HCT116 (cell line): ENCODE measurements around the gene GIMAP8.

Experiments used
- CEBPB ChIP-seq: IDR thresholded peaks from 2 replicates; pipeline ENCODE4 v1.6.1; 2012; ENCODE audit warnings: low read depth
- EZH2 ChIP-seq: fragments of 200-600 bp; sonication (generic); IDR thresholded peaks from 2 replicates; pipeline ENCODE4 v1.6.1; 2017; ENCODE audit warnings: antibody characterized with exemption, mixed run types
- POLR2A ChIP-seq: IDR thresholded peaks from 2 replicates; pipeline ENCODE4 v1.7.0; 2011; ENCODE audit warnings: borderline replicate concordance; ENCODE audit not compliant: insufficient read depth, insufficient read length; ENCODE audit errors: extremely low read depth
- POLR2AphosphoS5 ChIP-seq: IDR thresholded peaks from 2 replicates; pipeline ENCODE4 v1.6.1; 2011; ENCODE audit warnings: mild to moderate bottlenecking, low read depth, low read length, moderate library complexity
- RAD21 ChIP-seq: IDR thresholded peaks from 2 replicates; pipeline ENCODE4 v1.6.1; 2012; ENCODE audit warnings: low read depth, mild to moderate bottlenecking
- YY1 ChIP-seq: IDR thresholded peaks from 2 replicates; pipeline ENCODE4 v1.6.1; 2011; ENCODE audit warnings: low read length, low read depth, moderate library complexity, mild to moderate bottlenecking; ENCODE audit not compliant: insufficient replicate concordance; ENCODE audit errors: extremely low read depth
- ZNF274 ChIP-seq: fragments of 200-500 bp; sonication (Bioruptor generic); IDR thresholded peaks from 2 replicates; pipeline ENCODE4 v1.6.1; 2014; ENCODE audit warnings: mild to moderate bottlenecking, low read depth, low read length, inconsistent platforms
- TF ChIP-seq, protein P1 (sequence below), 3 experiments: fragments of 200-600 bp in 1 of 3; sonication (generic) in 1 of 3; IDR thresholded peaks in 2 of 3; conservative IDR thresholded peaks in 1 of 3; 2 replicates each; pipeline ENCODE4 v1.5.1; 2012 to 2017; ENCODE audit warnings: low read depth in 2 of 3, low read length in 2 of 3, antibody characterized with exemption in 1 of 3, borderline replicate concordance in 1 of 3, control low read depth in 1 of 3, mild to moderate bottlenecking in 1 of 3, mixed read lengths in 1 of 3, mixed run types in 1 of 3, moderate library complexity in 1 of 3; ENCODE audit not compliant: insufficient read depth in 1 of 3
- TF ChIP-seq, protein P2 (sequence below): IDR thresholded peaks from 2 replicates; pipeline ENCODE4 v1.6.1; 2011; ENCODE audit warnings: mild to moderate bottlenecking, low read length, moderate library complexity; ENCODE audit not compliant: insufficient replicate concordance; ENCODE audit errors: extremely low read depth
- TF ChIP-seq, protein P3 (sequence below): IDR thresholded peaks from 2 replicates; pipeline ENCODE4 v1.6.1; 2012; ENCODE audit warnings: low read depth

DNA sequence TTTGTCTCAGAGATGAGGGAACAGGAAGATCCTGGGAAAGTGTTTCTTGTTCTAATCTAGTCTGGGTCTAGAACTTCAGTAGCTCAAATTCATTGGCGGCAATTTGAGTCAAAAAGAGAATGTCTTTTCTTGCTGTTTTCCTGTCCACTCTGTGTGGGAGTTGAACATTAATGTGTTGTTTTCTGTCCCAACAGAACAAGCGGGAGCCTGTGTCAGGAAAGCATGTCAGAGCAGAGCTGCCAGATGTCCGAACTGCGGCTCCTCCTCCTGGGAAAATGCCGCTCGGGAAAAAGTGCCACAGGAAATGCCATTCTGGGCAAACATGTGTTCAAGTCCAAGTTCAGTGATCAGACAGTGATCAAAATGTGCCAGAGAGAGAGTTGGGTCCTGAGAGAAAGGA is 16.0 kb downstream of the GIMAP8 start:
- TF ChIP-seq POLR2AphosphoS5 = no peak
- TF ChIP-seq, protein P1, sequence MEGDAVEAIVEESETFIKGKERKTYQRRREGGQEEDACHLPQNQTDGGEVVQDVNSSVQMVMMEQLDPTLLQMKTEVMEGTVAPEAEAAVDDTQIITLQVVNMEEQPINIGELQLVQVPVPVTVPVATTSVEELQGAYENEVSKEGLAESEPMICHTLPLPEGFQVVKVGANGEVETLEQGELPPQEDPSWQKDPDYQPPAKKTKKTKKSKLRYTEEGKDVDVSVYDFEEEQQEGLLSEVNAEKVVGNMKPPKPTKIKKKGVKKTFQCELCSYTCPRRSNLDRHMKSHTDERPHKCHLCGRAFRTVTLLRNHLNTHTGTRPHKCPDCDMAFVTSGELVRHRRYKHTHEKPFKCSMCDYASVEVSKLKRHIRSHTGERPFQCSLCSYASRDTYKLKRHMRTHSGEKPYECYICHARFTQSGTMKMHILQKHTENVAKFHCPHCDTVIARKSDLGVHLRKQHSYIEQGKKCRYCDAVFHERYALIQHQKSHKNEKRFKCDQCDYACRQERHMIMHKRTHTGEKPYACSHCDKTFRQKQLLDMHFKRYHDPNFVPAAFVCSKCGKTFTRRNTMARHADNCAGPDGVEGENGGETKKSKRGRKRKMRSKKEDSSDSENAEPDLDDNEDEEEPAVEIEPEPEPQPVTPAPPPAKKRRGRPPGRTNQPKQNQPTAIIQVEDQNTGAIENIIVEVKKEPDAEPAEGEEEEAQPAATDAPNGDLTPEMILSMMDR (IDR thresholded peaks at IDR 0.05 in 2 of 3, conservative IDR thresholded peaks at IDR 0.05 in 1 of 3; ENCODE audit: borderline replicate concordance in 1 of 3, insufficient read depth in 1 of 3, low read depth in 2 of 3, low read length in 2 of 3) = no peak
- TF ChIP-seq, protein P2, sequence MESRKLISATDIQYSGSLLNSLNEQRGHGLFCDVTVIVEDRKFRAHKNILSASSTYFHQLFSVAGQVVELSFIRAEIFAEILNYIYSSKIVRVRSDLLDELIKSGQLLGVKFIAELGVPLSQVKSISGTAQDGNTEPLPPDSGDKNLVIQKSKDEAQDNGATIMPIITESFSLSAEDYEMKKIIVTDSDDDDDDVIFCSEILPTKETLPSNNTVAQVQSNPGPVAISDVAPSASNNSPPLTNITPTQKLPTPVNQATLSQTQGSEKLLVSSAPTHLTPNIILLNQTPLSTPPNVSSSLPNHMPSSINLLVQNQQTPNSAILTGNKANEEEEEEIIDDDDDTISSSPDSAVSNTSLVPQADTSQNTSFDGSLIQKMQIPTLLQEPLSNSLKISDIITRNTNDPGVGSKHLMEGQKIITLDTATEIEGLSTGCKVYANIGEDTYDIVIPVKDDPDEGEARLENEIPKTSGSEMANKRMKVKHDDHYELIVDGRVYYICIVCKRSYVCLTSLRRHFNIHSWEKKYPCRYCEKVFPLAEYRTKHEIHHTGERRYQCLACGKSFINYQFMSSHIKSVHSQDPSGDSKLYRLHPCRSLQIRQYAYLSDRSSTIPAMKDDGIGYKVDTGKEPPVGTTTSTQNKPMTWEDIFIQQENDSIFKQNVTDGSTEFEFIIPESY = no peak
- no peak for TF ChIP-seq RAD21
- TF ChIP-seq EZH2 = no peak
- no peak for TF ChIP-seq POLR2A
- no peak for TF ChIP-seq YY1
- TF ChIP-seq, protein P3, sequence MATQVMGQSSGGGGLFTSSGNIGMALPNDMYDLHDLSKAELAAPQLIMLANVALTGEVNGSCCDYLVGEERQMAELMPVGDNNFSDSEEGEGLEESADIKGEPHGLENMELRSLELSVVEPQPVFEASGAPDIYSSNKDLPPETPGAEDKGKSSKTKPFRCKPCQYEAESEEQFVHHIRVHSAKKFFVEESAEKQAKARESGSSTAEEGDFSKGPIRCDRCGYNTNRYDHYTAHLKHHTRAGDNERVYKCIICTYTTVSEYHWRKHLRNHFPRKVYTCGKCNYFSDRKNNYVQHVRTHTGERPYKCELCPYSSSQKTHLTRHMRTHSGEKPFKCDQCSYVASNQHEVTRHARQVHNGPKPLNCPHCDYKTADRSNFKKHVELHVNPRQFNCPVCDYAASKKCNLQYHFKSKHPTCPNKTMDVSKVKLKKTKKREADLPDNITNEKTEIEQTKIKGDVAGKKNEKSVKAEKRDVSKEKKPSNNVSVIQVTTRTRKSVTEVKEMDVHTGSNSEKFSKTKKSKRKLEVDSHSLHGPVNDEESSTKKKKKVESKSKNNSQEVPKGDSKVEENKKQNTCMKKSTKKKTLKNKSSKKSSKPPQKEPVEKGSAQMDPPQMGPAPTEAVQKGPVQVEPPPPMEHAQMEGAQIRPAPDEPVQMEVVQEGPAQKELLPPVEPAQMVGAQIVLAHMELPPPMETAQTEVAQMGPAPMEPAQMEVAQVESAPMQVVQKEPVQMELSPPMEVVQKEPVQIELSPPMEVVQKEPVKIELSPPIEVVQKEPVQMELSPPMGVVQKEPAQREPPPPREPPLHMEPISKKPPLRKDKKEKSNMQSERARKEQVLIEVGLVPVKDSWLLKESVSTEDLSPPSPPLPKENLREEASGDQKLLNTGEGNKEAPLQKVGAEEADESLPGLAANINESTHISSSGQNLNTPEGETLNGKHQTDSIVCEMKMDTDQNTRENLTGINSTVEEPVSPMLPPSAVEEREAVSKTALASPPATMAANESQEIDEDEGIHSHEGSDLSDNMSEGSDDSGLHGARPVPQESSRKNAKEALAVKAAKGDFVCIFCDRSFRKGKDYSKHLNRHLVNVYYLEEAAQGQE = no peak
- TF ChIP-seq CEBPB = no peak
- no peak for TF ChIP-seq ZNF274
